GM19238 (cell line): ENCODE data around the gene ZNF273.
"Not testable (repeated sequence)": the region's sequence is repeated elsewhere in the genome, so short reads cannot be mapped to it uniquely, and the experiment has no call there.

Experiments used
- DNase-seq: peaks from one replicate; pipeline ENCODE4 v3.0.0; 2011; ENCODE audit warnings: low spot score; ENCODE audit not compliant: insufficient read length

Gene ZNF273

DNA sequence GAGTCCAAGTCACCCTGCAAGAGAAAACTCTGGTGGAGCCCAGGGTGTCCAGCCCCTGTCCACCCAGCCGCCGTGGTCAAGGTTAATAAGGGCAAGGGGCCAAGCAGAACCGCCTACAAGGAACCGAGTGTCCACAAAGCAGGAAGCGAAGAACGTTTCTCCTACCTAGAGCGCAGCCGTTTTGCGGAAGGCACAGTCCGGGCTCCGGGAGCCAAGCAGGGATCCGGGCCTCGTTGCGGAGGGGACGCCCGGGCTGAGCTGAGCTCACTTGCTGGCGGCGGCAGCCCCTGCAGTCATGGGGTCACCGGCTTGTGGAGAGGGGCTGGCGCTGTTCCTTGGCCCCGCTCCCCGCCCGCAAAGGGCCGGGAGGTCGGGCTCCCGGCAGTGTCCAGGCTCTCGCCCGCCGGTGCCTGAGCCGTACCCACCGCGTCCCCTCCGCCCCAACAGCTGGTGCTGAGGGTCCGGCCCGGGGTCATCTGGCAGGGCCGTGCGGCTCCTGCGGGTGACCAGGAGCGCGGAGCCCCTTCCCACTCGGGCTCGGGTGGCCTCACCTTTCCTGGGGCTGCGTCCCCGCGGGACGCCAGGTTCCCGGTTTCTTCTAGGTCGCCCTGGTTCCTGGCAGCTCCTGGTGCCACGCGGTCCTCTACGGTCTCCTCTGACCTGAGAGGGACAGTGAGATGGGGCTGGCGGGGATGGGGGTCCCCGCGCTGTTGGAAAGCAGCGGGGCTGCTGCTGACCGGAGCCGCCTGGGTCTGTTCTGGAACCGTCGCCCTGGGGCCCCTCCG, 14.0 kb upstream of the ZNF273 start:
- DNase-seq = no peak

DNA sequence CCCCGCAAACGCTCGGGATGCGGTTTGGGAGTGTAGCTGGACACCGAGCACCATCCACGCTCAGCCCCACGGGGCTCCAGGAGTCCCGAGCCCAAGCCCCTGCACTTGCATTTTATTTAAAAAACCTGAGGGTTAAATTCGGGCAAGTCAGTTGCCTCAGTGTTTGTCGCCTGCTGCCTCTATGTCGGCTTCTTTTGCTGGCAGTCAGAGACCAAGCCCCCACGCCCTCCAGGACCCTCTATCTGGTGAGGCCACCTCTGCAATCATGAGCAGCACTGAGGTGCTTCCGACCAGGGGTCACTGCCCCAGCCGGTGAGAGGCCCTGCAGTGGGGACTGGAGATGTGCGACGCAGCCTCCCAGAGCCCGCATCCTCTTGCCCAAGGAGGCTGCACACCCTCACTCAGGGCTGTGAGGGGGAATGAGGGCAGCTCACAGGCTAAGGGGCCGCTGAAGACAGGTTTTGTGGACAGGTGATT, 13.3 kb upstream of the ZNF273 start:
- no peak for DNase-seq

DNA sequence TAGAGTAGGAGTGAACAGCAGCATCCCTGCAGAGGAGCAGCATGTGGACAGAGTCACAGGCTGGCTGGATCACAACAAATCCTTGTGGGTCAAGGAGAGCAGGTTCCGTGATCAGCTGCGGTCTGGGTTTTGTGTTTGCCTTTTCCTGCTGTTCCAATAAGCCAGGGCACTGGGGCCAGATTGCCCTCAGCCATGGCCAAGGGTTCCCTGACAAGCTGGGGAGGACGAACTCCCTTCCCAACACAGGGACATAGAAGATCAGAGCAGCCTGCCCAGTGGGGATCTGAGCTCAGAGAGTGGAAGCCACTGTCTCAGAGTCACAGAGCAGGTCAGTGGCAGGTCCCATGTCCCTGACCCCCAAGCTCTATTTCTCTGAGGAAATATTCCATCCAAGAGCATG, 12.8 kb upstream of the ZNF273 start:
- DNase-seq = not testable (repeated sequence)

DNA sequence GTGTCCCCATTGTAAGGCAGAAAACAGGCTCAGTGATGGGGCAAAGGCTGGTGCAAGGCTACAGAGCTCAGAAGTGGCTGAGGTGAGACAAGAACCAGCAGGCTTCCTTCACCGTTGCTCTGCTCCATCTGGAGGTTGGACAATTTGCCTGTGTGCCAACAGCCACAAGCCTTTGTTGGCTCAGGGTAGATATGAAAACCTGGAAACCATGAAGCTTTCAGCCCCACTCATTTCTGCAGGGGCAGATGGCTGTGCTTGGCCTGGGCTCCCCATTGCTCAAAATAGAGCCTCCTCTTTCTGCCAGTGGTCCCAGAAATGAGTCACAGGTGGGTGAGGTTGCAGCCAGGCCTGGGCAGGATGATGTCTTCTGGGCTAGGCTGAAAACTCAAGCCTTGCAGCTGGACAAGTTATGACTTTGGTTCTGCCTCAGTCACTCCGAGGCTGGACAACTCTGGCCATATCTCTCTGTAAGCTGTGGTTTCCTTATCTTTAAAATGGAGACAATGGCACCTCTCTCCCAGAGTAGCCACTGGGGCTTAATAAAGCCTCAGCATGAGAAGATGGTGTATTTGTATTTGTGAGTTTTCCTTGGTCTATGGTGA, 12.2 kb upstream of the ZNF273 start:
- DNase-seq = no peak

DNA sequence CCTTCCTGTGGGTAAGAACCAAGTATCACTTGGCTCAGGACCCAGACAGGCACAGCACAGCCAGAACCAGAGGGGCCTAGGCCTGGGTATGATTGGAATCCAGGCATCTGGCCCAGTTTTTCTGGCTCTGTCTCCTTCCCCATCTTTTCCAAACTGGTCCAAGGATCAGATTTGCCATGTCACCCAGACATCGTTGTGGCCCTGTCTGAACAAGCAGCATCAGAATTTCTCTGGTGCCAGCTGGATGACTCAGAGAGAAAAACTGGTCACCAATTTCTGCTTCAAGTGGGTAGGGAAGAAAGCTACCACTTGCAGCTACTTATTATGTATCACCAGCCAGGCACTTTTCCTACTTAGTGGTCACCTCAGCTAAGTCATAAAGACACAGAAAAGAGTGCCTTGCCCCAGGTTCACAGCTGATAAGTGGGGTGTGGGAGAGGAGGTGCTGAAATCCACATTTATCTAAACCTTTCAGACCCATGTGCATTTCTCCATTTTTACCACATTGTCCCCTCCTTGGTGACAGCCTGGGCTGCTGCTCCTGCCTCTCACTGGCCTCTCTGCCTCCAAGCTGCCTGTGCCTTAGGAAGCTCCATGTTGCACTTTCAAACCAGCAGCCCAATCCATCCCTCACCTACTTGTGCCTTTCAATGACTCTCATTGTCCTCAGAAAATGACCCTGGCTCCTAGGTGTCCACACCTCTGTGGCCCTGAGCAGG, 11.6 kb upstream of the ZNF273 start:
- DNase-seq = not testable (repeated sequence)

DNA sequence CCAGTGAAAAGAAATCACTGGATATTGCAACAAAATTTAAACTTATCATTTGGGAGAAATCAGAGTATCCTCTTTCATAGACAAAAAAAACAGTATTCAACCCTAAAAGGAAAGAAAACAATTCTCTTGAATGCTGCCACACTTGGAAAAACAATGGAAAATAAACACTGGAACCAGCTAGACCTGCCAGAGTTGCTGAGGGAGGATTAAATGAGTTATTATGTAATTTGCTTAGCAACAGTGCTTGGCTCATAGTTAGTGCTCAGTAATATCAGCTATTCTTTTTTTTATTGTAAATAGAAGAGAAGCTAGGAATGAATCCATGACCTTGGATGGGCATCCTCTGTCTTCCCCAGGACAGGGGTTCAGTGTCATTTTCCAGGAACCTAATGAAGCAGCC, 11.0 kb upstream of the ZNF273 start:
- DNase-seq = no peak

DNA sequence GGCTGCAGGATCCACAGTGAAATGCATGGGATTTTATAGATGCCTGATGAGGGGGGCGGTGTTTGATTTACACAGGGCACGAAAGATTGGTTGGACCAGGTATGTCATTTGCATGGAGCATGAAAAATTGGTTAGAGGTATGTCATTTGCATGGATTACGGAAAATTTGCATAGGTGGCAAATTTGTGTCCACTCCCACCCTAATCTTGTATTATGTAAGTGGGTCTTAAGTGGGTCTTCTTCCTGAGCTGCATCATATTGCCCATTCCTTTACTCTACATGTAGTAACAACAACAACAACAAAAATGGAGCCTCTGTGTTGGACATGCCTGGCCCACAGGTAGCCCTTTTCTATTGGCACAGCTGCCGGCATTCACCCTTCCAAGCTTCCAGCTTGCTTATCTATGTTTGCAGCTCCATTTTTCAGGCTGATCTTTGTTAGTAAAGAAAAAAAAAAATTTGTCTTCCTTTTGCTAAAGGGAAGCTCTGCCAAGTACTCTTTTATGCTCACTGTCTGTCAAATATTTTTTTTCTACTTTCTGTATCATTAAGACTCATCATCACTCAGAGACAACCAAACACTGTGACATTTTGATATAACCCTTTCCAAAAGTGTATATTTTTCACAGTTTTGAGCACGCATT, 10.3 kb upstream of the ZNF273 start:
- no peak for DNase-seq

DNA sequence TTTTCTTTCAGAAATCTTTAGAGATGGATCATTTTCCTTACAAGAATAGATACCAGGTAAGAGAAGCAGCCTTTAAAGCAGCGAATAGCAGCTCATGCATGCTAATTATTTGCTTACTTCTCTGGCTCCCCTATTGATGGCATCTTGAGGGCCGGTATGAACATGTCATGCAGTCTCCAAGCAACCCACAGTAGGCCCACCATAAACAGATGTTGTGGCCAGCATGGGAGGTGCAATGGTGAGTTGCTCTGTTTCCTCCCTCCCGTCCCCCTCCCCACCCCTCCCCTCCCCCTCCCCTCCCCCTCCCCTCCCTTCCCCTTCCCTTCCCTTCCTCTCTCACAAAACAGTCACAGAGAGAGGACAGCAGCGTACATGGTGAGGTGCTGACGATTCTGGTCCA, 9.7 kb upstream of the ZNF273 start:
- DNase-seq = no peak

DNA sequence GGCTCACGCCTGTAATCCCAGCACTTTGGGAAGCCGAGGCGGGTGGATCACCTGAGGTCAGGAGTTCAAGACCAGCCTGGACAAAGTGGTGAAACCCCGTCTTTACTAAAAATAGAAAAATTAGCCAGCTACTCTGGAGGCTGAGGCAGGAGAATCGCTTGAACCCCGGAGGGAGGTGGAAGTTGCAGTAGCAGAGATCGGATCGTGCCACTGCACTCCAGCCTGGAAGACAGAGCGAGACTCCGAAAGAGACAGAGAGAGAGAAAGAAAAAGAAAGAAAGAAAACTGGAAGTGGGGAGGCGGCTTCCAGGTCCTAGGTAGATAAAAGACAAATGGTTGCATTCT, 640 bp upstream of the ZNF273 start:
- DNase-seq = not testable (repeated sequence)

DNA sequence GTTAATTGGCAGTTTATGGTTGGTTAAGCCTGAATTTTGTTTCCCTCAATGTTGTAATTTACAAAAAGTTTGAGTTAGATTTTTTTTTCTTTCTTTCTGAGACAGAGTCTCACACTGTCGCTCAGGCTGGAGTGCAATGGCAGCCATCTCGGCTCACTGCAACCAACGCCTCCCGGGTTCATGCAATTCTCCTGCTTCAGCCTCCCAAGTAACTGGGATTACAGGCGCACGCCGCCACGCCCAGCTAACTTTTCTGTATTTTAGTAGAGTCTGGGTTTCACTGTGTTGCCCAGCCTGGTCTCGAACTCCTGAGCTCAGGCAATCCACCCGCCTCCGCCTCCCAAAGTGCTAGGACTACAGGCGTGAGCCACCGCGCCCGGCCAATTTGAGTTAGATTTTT, 935 bp downstream of the ZNF273 start:
- DNase-seq = no peak

DNA sequence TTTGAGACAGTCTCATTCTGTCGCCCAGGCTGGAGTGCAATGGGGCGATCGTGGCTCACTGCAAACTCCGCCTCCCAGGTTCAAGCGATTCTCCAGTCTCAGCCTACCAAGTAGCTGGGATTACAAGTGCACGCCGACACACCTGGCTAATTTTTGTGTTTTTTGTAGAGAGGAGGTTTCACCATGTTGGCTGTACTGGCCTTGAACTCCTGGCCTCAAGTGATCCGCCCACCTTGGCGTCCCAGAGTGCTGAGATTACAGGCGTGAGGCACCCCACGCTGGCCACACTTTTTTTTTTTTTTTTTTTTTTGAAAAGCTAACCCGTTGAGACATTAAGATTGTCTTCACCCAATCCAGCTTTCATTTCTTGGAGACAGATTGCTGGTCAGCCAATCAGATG, 2.1 kb downstream of the ZNF273 start:
- DNase-seq = no peak

DNA sequence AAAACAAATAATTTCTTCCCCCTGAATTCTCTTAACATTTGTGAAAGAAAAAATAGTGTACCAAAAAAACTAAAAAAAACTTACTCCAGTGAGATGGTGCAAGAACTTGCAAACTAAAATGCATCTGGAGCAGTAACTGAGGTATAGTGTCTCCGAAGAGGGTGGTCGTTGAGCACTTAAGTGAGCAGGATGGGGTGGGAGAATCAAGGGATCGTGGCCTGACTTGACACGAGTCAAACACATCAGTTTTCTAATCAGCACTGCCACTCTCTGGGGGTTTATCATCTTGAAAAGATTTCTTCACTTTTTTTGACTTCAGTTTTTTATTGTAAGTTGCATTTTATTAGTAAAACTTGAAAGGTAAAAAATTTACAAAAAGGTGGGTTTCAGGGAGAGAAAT, 2.5 kb downstream of the ZNF273 start:
- DNase-seq = no peak

DNA sequence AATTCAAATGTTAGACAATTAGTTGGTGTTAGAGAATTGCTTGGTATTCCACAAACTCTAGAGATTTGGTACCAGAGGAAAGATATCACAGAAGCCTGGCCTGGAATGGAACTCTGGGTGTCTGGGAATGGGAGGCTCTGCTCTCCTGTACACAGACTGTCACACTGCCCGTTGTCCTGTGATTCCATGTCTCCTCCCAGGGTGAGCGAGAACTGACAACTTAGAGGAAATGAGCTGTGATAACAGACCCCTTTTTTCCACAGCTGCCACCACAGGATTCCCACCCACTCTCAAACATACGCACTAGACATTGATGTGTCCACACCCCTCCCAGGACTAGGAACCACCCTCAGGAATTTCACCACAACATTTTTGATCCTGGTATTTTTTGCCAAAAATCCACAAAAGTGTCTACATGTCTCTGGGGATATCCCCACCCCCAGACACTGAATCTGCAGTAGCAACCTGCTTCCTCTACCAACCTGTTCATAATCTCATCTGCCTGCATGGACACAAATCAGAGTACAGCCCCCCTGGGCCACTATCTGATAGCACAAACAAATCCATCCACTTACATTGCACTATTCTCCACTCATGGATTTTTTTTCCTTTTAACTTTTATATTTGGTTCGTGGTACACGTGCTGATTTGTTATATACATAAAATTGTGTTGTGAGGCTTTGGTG, 4.7 kb downstream of the ZNF273 start:
- no peak for DNase-seq

DNA sequence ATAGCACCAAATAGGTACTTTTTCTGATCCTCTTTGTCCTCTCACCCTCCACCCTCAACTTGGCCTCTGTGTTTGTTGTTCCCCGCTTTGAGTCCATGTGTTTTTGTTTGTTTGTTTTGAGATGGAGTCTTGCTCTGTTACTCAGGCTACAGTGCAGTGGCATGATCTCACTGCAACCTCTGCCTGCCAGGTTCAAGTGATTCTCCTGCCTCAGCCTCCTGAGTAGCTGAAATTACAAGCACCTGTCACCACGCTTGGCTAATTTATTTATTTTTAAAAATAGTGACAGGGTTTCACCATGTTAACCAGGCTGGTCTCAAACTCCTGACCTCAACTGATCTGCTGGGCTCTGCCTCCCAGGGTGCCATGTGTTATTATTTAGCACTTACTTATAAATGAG, 5.3 kb downstream of the ZNF273 start:
- no peak for DNase-seq

DNA sequence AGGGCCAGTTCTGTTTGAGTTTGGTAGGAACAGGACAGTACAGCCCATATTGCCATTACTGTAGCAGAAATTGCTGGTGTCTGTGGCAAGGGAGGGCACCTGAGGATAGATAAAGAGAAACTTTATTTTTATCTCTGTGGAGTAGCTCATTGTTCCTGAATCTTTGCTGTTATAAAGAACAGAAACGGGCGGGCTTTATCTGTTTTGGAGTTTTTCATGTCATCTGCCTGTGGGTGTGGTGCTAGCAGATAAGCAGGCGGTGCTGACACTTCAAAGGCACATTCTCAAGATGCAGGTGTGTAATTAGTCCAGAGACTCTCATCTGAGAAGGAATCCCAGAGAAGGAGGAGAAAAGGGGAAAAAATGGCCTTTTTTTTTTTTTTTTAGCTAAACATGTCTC, 11.5 kb downstream of the ZNF273 start:
- DNase-seq = no peak

DNA sequence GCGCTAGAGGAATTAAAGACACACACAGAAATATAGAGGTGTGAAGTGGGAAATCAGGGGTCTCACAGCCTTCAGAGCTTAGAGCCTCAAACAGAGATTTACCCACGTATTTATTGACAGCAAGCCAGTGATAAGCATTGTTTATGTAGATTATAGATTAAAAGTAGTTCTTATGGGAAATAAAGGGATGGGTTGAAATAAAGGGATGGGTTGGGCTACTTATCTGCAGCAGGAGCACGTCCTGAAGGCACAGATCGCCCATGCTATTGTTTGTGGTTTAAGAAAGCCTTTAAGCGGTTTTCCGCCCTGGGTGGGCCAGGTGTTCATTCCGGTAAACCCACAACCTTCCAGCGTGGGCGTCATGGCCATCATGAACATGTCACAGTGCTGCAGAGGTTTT, 12.2 kb downstream of the ZNF273 start:
- DNase-seq = not testable (repeated sequence)

DNA sequence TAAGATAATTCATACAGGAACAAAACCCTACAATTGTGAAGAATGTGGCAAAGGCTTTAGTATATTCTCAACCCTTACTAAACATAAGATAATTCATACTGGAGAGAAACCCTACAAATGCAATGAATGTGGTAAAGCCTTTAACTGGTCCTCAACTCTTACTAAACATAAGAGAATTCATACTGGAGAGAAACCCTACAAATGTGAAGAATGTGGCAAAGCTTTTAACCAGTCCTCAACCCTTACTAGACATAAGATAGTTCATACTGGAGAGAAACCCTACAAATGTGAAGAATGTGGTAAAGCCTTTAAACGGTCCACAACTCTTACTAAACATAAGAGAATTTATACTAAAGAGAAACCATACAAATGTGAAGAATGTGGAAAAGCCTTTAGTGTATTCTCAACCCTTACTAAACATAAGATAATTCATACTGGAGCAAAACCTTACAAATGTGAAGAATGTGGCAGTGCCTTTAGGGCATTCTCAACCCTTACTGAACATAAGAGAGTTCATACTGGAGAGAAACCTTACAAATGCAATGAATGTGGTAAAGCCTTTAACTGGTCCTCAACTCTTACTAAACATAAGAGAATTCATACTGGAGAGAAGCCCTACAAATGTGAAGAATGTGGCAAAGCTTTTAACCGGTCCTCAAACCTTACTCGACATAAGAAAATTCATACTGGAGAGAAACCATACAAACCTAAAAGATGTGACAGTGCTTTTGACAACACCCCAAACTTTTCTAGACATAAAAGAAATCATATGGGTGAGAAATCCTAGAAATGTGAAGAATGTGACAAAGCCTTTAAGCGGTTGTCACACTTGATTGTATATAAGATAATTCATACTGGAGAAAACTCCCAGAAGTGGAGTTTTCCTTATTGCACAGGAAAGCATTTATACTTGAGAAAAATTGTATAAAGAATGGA, 25.4 kb downstream of the ZNF273 start:
- not testable (repeated sequence) for DNase-seq

DNA sequence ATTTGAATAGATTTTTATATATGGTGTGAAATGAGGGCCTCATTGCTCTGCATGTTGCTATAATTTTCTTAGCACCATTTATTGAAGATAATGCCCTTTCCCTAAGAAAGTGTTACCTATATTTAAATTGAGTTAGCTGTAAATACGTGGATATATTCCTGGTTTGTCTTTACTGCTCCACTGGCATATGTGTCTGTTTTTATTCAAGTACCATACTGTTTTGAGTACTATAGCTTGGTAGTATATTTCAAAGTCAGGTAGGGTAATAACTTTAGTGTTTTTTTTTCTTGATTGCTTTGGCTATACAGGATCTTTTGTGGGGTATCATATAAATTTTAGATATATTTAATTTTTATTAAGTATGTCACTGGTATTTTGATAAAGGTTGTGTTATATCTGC, 31.4 kb downstream of the ZNF273 start:
- DNase-seq = no peak

DNA sequence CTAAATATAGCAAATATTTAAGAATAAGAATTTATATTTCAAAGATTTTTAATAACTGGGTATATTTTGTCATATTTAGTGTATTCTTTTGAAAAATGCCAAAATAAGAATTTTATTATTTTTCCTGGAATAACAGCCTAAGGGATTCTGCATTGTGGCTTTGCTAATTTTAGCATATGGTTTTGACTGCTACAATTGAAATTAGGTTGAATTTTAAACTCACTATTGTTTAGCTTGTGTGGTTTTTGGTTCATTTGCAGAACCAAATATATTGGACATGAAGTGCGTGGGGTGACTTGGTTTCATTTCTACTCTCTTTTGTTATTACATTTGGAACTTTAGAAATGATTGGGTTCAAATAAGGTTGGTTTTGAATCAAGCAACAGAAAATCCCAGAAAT, 35.5 kb downstream of the ZNF273 start:
- DNase-seq = no peak

DNA sequence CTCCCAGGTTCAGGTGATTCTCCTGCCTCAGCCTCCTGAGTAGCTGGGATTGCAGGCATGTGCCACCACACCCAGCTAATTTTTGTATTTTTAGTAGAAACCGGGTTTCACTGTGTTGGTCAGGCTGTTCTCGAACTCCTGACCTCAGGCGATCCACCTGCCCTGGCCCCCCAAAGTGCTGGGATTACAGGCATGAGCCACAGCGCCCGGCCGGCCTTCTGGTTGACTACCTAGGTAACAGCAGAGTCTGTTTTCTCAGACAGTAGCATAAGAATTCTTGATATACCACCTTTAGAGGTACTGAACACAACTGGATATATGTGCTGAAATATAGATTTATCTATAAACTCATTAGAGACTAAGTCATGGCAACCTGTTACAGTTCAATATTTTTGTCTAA, 36.9 kb downstream of the ZNF273 start:
- not testable (repeated sequence) for DNase-seq
